ENCODE data around the gene ITPR1.

The ITPR1 gene

DNA sequence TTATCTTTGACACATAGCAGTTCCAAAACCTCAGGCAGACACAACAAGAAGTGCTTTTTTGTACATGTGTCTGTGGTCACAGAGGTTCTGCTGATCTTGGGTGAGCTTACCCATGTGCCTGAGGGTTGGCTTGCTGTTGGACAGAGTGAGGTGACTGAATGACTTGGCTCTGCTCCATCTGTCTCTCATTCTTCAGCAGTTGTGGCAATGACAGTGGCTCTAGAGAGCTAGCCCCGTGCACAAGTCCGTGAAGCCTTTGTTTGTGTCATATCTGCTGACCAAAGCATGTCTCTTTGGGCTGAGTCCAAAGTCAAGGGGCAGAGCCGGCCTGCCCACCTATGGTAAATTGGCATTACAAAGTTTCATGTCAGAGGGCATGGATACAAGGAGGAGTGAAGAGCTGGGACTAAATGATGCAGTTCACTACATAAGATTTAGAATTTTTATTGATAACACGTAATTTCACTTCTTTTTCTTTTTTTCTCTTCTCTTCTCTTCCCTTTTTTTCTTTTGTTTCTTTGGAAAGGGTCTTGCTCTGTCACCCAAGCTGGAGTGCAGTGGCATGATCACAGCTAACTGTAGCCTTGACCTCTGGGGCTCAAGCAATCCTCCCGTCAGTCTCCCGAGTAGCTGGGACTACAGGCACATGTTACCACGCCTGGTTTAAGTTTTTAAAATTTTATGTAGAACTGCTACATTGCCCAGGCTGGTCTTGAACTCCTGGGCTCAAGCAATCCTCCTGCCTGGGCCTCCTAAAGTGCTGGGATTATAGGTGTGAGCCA is 77.9 kb downstream of the ITPR1 start:
- in situ Hi-C loops (cut with MboI; ENCODE audit: low pct_unique_long_range_greater_than_20kb, low sequenced_read_pairs, unreplicated experiment) = no loop called here
- TF ChIP-seq, protein P1, sequence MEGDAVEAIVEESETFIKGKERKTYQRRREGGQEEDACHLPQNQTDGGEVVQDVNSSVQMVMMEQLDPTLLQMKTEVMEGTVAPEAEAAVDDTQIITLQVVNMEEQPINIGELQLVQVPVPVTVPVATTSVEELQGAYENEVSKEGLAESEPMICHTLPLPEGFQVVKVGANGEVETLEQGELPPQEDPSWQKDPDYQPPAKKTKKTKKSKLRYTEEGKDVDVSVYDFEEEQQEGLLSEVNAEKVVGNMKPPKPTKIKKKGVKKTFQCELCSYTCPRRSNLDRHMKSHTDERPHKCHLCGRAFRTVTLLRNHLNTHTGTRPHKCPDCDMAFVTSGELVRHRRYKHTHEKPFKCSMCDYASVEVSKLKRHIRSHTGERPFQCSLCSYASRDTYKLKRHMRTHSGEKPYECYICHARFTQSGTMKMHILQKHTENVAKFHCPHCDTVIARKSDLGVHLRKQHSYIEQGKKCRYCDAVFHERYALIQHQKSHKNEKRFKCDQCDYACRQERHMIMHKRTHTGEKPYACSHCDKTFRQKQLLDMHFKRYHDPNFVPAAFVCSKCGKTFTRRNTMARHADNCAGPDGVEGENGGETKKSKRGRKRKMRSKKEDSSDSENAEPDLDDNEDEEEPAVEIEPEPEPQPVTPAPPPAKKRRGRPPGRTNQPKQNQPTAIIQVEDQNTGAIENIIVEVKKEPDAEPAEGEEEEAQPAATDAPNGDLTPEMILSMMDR (IDR thresholded peaks at IDR 0.05; ENCODE audit: extremely low read depth, insufficient read depth, missing control alignments) = no peak
- DNase-seq (ENCODE audit: low spot score) = no peak

DNA sequence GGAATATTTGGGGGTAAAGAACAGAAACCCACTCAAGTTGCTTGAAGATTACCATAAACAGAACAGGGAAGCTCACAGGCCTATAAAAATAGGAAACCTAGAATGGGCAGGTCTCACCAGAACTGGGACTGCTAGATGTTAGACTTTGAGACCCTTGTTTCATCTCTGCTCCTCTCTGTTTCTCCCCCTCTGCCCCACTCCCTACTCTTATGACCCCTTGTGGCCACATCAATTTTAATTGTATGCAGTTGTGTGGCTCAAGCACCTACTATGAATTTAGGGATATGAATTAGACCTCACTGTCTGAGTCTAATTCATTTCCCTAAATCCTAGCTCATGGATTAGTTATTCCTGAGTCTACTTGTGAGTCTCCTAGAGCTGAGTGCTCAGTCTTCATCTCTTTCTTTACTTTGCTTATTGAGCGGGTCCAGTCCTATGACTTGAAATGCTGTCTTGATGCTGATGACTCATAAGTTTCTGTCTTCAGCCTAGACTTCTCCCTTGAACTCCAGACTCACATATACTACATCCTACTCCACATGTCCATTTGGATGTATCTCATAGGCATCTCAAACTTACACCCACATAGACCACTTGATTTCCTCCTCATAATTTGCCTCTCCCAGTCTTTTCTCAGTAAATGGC is 78.7 kb downstream of the ITPR1 start:
- no peak for DNase-seq (ENCODE audit: low spot score)
- TF ChIP-seq, protein P1 (IDR thresholded peaks at IDR 0.05; ENCODE audit: extremely low read depth, insufficient read depth, missing control alignments) = peak; percentile 26
- in situ Hi-C loops (cut with MboI; ENCODE audit: low pct_unique_long_range_greater_than_20kb, low sequenced_read_pairs, unreplicated experiment) = no loop called here

GRCh38 chr3:4573153-4573552 is 80.0 kb downstream of the ITPR1 start:
- TF ChIP-seq, protein P1 (IDR thresholded peaks at IDR 0.05; ENCODE audit: extremely low read depth, insufficient read depth, missing control alignments) = no peak
- in situ Hi-C loops (cut with MboI; ENCODE audit: low pct_unique_long_range_greater_than_20kb, low sequenced_read_pairs, unreplicated experiment) = no loop called here
- DNase-seq (ENCODE audit: low spot score) = no peak

DNA sequence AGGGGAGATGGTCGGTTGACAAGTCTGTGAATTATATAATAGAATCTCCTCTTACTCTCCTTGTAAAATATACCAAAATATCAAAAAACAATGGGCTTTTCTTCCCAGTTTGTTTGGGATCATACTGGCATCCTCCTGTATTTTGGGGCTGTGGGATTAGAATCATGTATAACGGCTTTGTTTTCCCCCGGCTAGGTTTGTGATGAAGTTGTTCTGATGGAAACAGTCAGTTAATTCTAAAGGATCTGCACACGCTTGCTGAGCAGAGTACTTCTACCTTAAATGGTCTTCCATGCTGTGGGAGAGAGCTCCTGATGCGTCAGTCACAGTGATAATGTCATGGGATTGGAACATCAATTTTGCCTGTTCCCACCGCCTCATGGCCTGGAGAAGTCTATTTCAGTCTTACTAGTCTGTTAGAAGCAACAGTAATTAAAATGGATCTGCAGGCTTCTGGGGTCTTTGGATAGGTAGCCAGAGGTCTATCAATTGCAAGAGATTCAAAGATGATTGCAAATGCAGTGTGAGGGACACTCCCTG is 81.3 kb downstream of the ITPR1 start:
- TF ChIP-seq, protein P1 (IDR thresholded peaks at IDR 0.05; ENCODE audit: extremely low read depth, insufficient read depth, missing control alignments) = no peak
- DNase-seq (ENCODE audit: low spot score) = no peak
- in situ Hi-C loops (cut with MboI; ENCODE audit: low pct_unique_long_range_greater_than_20kb, low sequenced_read_pairs, unreplicated experiment) = no loop called here

- DNase-seq (ENCODE audit: low spot score) = no peak
- TF ChIP-seq, protein P1 (IDR thresholded peaks at IDR 0.05; ENCODE audit: extremely low read depth, insufficient read depth, missing control alignments) = no peak
- in situ Hi-C loops (cut with MboI; ENCODE audit: low pct_unique_long_range_greater_than_20kb, low sequenced_read_pairs, unreplicated experiment) = no loop called here
Observed at GRCh38 chr3:4575381-4575780, 82.2 kb downstream of the ITPR1 start.

- DNase-seq (ENCODE audit: low spot score) = no peak
- in situ Hi-C loops (cut with MboI; ENCODE audit: low pct_unique_long_range_greater_than_20kb, low sequenced_read_pairs, unreplicated experiment) = no loop called here
- TF ChIP-seq, protein P1 (IDR thresholded peaks at IDR 0.05; ENCODE audit: extremely low read depth, insufficient read depth, missing control alignments) = no peak
Observed at GRCh38 chr3:4577721-4578120, 84.6 kb downstream of the ITPR1 start.
